BJ (cell line): Measurements from ENCODE around the gene ABHD1. TPM values are rescaled to one million over a fixed set of nuclear protein-coding genes. Genes with fewer than 3 reads are reported as not detected.

Source experiments
- CTCF ChIA-PET: fragments of 350-600 bp; formaldehyde crosslinking; extraction: SDS; loops from one replicate; lab custom pipeline; 2021; ENCODE audit warnings: antibody characterized with exemption, inconsistent platforms; lab: Yijun Ruan, JAX
- POLR2A ChIA-PET: fragments of 300-600 bp; sonication (Branson Sonifier 250); formaldehyde crosslinking; extraction: SDS; loops from one replicate; lab custom pipeline; 2021; ENCODE audit warnings: antibody characterized with exemption; lab: Charles Lee
- DNase-seq: peaks from one replicate; pipeline ENCODE4 v3.0.0-alpha.2; 2011; ENCODE audit warnings: low read depth
- H3K27me3 ChIP-seq: 2 replicates; pipeline ENCODE4 v1.6.0; 2011; ENCODE audit warnings: low read length; ENCODE audit not compliant: control insufficient read depth, insufficient read depth
- H3K36me3 ChIP-seq: 2 replicates; pipeline ENCODE4 v1.5.1; 2011; ENCODE audit warnings: low read length; ENCODE audit not compliant: control insufficient read depth, insufficient read depth
- H3K4me3 ChIP-seq: 2 replicates; pipeline ENCODE4 v1.5.1; 2011; ENCODE audit warnings: low read depth, mild to moderate bottlenecking, control low read depth, low read length
- CTCF ChIP-seq: IDR thresholded peaks from 2 replicates; pipeline ENCODE4 v1.5.1; 2011; ENCODE audit warnings: low read depth, mild to moderate bottlenecking, control low read depth, inconsistent platforms, low read length, moderate library complexity; ENCODE audit not compliant: insufficient read depth
- polyA plus RNA-seq: library from polyadenylated mRNA; depleted of rRNA; stranded (reverse); fragments of >200 nt; gene quantifications from 2 replicates; pipeline ENCODE4 v1.2.3, GENCODE V29; 2011

Gene ABHD1
- polyA plus RNA-seq, 1 experiment, result not detected

GRCh38 chr2:27122791-27123190 lies 824 bp upstream of the ABHD1 start:
- TF ChIP-seq CTCF, result no peak
- ChIA-PET POLR2A (interaction anchor here (0.6 kb wide), 1 partner anchor 58 kb away, joined by 8 read pairs; no protein-coding TSS in a partner anchor), CTCF (interaction anchor here (0.8 to 2.3 kb wide), 4 partner anchors 11 to 69 kb away, joined by 3 to 8 read pairs (median 4); partner anchors contain the start of gene PREB)
- no peak for DNase-seq
- H3K27me3 ChIP-seq, result peaks cover 20% of the 10 kb centered on the region
- H3K4me3 ChIP-seq, result no peak overlapping the region
- no peaks in the 10 kb centered on the region for H3K36me3 ChIP-seq

GRCh38 chr2:27125104-27125503 lies 1.5 kb downstream of the ABHD1 start:
- ChIA-PET POLR2A (no interaction called here), CTCF (interaction anchor here (0.8 to 2.3 kb wide), 3 partner anchors 9 to 45 kb away, joined by 3 to 8 read pairs (median 5); partner anchors contain the start of gene PREB)
- peaks cover 9% of the 10 kb centered on the region for H3K27me3 ChIP-seq
- no peak for DNase-seq
- TF ChIP-seq CTCF, result no peak
- peaks cover 3% of the 10 kb centered on the region for H3K36me3 ChIP-seq
- no peak overlapping the region for H3K4me3 ChIP-seq

- POLR2A ChIA-PET, result no interaction called here
These were observed 2.7 kb downstream of the ABHD1 start for GRCh38 chr2:27126252-27126710.

GRCh38 chr2:27127883-27128667 lies 4.5 kb downstream of the ABHD1 start:
- H3K36me3 ChIP-seq, result peaks cover 19% of the 10 kb centered on the region
- 0 out of 2 replicates have a peak, but pooled peaks cover 2% of the 10 kb centered on the region for H3K27me3 ChIP-seq
- no peak overlapping the region for H3K4me3 ChIP-seq
- POLR2A ChIA-PET, result no interaction called here
- TF ChIP-seq CTCF, result no peak
- CTCF ChIA-PET, result no interaction called here
- DNase-seq, result no peak

More at GRCh38 chr2:27126252-27126710, 2.7 kb downstream of the ABHD1 start:
- peaks cover 6% of the 10 kb centered on the region for H3K27me3 ChIP-seq
- H3K4me3 ChIP-seq, result no peak overlapping the region
- DNase-seq, result no peak
- CTCF ChIA-PET, result interaction anchor here (1.4 kb wide), 1 partner anchor 29 kb away, joined by 7 read pairs; no protein-coding TSS in a partner anchor
- no peak for TF ChIP-seq CTCF
- peaks cover 10% of the 10 kb centered on the region for H3K36me3 ChIP-seq

- H3K4me3 ChIP-seq, result no peak overlapping the region
- ChIA-PET POLR2A (no interaction called here), CTCF (no interaction called here)
- peaks cover 19% of the 10 kb centered on the region for H3K36me3 ChIP-seq
- H3K27me3 ChIP-seq, result no peaks in the 10 kb centered on the region
- no peak for DNase-seq
- no peak for TF ChIP-seq CTCF
These were observed 5.3 kb downstream of the ABHD1 start for GRCh38 chr2:27128668-27129571.
